Activated CD8-positive, alpha-beta memory T cell treated with anti-CD3 and anti-CD28 coated beads, Interleukin-2, amount 50 U/mL, for 48 hours (primary cell): ENCODE data around the gene RAB3B.

Source experiments
- DNase-seq: peaks from one replicate; pipeline ENCODE4 v3.0.0-alpha.2; 2020

RAB3B gene

DNA sequence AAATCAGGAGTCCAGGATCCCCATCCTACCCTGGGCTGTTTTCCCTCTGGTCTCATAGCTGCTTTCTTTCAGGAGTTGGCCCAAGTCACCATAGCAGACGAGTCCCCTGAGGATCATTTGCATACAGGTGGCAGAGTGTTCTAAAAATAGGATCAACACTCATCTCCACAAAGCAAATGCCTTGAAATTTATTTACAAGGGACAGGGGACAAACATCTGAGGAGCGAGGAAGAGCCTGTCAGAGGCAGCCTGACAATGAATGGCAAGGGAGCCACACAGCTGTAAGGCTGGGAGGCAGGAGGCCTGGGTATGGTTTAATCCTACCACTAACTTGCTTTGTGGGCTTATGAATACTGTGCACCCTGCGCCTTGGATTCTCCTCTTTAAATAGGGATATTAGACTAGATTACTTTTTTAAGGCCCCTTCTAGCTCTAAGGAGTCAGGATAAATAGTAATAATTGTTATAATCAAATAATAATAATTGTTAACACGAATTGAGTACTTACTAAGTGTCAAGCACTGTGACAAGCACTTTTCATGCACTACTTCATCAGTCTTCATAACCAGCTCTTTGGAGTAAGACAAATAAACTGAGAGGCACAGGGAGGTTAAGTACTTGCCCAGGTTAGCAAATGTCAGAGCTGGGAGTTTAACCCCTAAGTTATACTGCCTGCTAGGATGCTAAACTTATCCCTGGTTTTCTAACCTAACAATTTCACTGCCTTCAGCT, 34.5 kb downstream of the RAB3B start:
- DNase-seq = no peak

GRCh38 chr1:51954783-51955182, 35.7 kb downstream of the RAB3B start:
- no peak for DNase-seq

- no peak for DNase-seq
These were observed 37.4 kb downstream of the RAB3B start for GRCh38 chr1:51953079-51953478.

- DNase-seq = no peak
These were observed 37.9 kb downstream of the RAB3B start for GRCh38 chr1:51952638-51953037.

DNA sequence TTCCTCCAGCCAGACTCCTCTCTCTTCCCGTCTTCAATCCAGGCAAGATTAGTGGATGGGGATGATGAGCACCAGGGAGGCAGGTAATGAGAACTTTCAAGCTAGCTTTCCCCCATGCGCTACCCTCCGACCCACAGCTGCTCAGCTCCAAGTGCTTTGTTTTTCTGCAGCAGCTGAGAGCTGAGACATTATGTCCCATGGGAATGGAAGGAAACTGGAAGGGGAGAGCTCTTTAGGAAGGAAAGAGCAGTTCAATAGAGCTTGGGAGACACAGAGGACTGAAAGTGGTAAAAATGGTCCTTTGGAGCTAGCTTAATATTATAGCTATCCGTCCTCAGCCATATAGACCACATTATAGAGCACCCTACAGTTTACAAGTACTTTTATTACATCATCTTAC, 39.8 kb downstream of the RAB3B start:
- DNase-seq = no peak

DNA sequence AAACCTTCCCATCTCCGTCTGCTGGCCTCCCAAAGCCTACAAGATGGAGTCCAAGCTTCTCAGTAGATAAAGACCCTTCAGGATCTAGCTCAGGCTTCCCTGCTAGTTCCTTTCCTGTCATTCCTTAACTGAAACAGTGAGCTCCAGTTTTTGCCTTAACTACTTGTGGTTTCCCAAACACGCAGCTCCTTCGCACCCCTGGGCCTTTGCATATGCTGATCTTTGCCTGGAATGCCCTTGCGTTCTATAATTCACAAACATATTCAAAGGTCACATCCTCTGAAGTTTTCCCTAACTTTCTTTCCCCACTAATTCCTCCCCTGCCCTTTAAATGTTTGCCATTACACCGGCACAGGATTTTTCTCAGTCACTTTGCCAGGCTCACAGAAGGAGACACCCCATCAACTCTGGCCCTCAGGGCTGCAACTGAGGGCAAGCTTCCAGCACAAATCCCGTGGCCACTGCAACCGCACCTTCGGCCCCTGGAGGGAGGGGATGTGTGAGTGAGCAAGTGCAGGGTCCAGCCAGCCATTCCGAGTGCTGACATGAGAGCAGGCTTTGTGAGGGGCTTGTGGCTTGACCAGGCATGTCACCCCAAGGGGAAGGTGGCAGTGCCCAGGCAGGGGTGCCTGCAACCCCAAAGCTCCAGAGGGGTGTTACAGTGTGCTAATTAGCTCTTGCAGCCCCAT, 41.3 kb downstream of the RAB3B start:
- no peak for DNase-seq

DNA sequence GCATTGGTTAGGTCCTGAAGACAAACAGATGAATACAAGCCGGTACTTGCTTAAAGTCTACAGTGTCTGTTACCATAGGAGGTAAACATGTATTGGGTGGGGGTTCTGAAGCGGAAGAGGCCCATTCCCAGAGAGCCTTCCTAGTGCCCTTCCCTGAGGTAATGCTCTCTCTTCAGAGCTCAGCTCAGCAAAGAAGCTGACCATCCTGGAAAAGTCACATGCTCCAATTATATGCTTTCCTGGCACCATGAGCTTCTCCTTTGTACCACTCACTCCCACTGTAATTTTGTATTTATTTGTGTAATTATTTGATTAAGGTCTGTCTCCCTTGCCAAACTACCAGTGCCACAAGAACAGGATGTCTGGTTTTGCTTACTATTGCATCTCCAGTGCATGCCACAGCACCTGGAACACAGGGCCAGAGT, 42.0 kb downstream of the RAB3B start:
- DNase-seq = no peak

DNA sequence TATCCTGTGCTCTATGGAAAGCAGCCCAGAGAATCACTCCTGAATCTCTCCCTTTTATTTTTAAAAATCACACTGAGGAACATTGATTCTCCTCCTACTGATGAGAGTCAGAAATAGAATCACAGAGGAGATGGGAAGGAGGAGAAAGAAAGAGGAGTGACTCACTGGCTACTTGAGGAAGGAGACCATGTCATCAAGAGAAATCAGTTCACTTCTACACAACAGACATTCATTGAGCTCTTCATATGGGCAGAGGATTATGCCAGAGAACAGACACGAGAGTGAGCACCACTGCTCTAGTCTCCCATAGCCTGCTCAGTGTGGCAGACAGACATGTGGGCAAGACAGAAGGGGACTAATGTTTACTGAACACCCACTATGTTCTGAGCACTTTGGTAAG, 44.2 kb downstream of the RAB3B start:
- no peak for DNase-seq

DNA sequence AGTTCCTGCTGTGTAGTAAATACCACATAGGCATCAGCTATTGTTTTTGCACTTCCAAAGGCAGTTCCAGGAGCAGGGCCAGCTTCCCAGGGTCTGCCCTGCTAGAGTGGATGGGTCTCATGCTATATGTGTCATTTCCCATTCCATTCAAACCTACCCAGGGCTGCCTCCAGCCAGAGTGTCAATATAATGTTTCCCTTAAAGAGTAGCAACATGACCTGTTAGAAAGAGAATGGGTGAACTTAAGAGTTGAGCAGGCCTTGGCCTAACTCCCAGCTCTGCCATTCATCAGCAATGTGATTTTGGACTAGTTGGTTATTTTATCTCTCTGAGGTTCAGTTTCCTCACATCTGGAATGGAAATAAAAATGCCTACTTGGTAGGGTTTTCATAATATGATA, 44.9 kb downstream of the RAB3B start:
- no peak for DNase-seq

DNA sequence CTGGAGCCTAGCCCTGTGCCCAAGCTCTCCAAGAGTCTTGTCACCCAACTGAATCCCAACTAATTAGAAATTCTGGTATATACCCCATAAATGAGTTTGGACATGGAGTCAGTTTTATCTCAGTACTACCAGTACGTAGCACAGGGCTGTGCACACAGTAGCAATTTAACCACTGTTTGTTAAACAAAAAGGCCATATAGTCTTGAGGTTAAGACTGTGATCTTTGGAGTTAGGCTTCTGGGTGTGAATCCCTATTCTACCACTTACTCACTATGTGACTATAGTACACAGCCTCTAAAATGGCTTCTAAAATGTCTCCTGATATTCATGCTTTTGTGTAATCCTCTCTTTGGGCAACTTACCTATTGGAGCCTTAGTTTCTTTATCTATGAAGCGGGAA, 48.2 kb downstream of the RAB3B start:
- no peak for DNase-seq

DNA sequence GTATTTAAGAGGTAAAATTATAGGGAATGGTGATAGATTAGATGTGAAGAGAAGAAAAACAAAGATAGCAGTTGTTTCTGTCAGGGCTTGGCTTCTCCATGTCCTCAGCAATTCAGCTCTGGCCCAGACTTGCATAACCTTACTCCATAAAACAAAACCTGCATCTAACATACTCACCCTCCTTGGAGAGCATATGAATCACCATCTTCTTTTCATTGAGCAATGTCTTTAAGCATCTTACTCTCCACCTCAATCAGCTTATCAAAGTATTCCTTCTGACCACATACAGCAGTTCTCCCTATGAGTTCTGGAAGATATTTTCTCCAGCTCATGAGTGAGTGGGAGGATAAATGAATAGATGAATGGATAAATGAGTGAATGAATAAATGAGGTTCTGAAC, 49.0 kb downstream of the RAB3B start:
- no peak for DNase-seq

- DNase-seq = no peak
These were observed 53.4 kb downstream of the RAB3B start for GRCh38 chr1:51937112-51937511.

- DNase-seq = no peak
These were observed 54.0 kb downstream of the RAB3B start for GRCh38 chr1:51936531-51936930.

GRCh38 chr1:51933344-51933743, 57.2 kb downstream of the RAB3B start:
- DNase-seq = no peak

GRCh38 chr1:51930329-51930728, 60.2 kb downstream of the RAB3B start:
- no peak for DNase-seq

DNA sequence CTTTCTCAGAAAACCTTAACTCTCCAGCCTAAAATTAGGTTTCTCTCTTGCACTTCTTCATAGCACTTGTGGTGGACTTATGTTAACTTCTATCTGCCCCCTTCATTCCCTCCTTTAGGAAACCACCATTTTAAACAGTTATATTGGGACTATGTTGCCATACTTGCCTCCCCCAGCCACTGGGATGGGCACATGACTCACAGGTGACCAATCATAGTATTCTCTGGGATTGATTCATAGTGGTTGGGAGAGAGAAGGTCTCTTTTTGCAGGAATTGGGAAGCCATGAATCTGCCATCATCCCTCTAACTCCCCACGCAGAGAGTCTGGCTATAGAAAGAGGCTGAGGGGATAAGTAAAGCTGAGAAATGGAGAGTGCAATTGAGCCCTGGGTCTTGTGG, 61.6 kb downstream of the RAB3B start:
- no peak for DNase-seq

- no peak for DNase-seq
These were observed 63.5 kb downstream of the RAB3B start for GRCh38 chr1:51927029-51927428.

GRCh38 chr1:51926171-51926812, 64.2 kb downstream of the RAB3B start:
- DNase-seq = no peak

DNA sequence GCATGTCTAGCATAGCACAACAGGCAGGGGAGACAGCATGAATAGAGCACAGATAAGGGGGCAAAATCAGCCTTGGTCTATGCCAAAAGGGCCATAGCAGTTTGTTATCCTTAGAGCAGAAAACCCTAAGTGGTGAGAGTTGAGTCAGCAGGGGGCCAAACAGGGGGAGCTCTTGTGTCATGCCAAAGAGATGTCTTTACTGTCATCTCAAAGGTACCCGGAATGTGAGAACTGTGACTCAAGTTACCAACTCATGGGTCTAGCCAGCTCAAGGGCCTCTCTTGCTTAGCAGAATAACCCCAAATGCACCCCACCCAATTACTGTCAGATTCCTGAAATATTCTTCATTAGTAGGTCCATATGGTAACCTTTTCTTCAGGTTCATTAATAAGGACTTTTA, 66.0 kb downstream of the RAB3B start:
- peak; percentile 56 for DNase-seq

- no peak for DNase-seq
These were observed 68.5 kb downstream of the RAB3B start for GRCh38 chr1:51922040-51922439.

- DNase-seq = no peak
These were observed 70.4 kb downstream of the RAB3B start for GRCh38 chr1:51920130-51920529.

- DNase-seq = no peak
These were observed 70.8 kb downstream of the RAB3B start for GRCh38 chr1:51919684-51920083.

- DNase-seq = no peak
These were observed 73.7 kb downstream of the RAB3B start for GRCh38 chr1:51916587-51917405.
